GM12878 (cell line): ENCODE results near the gene IKZF1. TPM values are rescaled to one million over a fixed set of nuclear protein-coding genes. Genes with fewer than 3 reads are reported as not detected.

ENCODE experiments used
- ATAC-seq: fragments of 200-7000 bp; cut with Tn5 transposase; 3 replicates; pipeline ENCODE4 v1.9.1; 2020; ENCODE audit warnings: mild to moderate bottlenecking, moderate library complexity
- BruUV-seq: library from RNA; stranded (reverse); fragments of 400-500 nt; replicated peaks from 2 replicates; lab custom pipeline; 2021; lab: Mats Ljungman, UMichigan
- CTCF ChIA-PET: fragments of 300-600 bp; sonication (Branson Sonifier 250); formaldehyde crosslinking; extraction: SDS; loops from one replicate; lab custom pipeline; 2021; ENCODE audit warnings: inconsistent platforms; lab: Yijun Ruan, JAX
- POLR2A ChIA-PET: fragments of 350-600 bp; formaldehyde crosslinking; extraction: SDS; loops from one replicate; lab custom pipeline; 2021; ENCODE audit warnings: inconsistent platforms; lab: Charles Lee
- RAD21 ChIA-PET: fragments of 300-600 bp; sonication (Branson Sonifier 250); formaldehyde crosslinking; loops from one replicate; lab custom pipeline; 2023; ENCODE audit warnings: antibody characterized with exemption; ENCODE audit not compliant: unreplicated experiment; lab: Charles Lee
- SMC1A ChIA-PET: fragments of 300-600 bp; sonication (Branson Sonifier 250); formaldehyde crosslinking; loops from one replicate; lab custom pipeline; 2023; ENCODE audit not compliant: unreplicated experiment, uncharacterized antibody; lab: Charles Lee
- DNase-seq: peaks from one replicate; pipeline ENCODE4 v3.0.0-alpha.2; 2011; ENCODE audit warnings: low read depth, low spot score
- FAIRE-seq: peaks from 3 replicates; lab custom pipeline; 2011; peaks lifted over from hg19 to GRCh38; lab: Jason Lieb, UNC
- H2AFZ ChIP-seq: 2 replicates; pipeline ENCODE4 v1.6.0; 2011; ENCODE audit warnings: low read depth, low read length, control low read depth; ENCODE audit not compliant: control insufficient read depth
- H3K27ac ChIP-seq: 2 replicates; pipeline ENCODE4 v1.5.1; 2011; ENCODE audit warnings: control low read depth; ENCODE audit not compliant: control insufficient read depth, insufficient read depth
- H3K27me3 ChIP-seq, 2 experiments: replicated peaks in 1 of 2; 2 replicates each; pipeline versions ENCODE4 v1.6.0 to v1.6.1; 2011; ENCODE audit warnings: low read length in 1 of 2; ENCODE audit not compliant: control insufficient read depth in 2 of 2, insufficient read depth in 2 of 2
- H3K36me3 ChIP-seq, 2 experiments: 2 replicates each; pipeline ENCODE4 v1.5.1; 2011; ENCODE audit warnings: low read length in 1 of 2; ENCODE audit not compliant: control insufficient read depth in 2 of 2, insufficient read depth in 2 of 2
- H3K4me1 ChIP-seq: 2 replicates; pipeline ENCODE4 v1.6.1; 2011; ENCODE audit warnings: mild to moderate bottlenecking, low read length, moderate library complexity, mixed read lengths; ENCODE audit not compliant: control insufficient read depth, insufficient read depth
- H3K4me2 ChIP-seq: 2 replicates; pipeline ENCODE4 v1.6.0; 2011; ENCODE audit warnings: control low read depth; ENCODE audit not compliant: control insufficient read depth, insufficient read depth
- H3K4me3 ChIP-seq: fragments of 200-600 bp; sonication (generic); 2 replicates; pipeline ENCODE4 v1.5.1; 2016
- H3K79me2 ChIP-seq: 2 replicates; pipeline ENCODE4 v1.6.0; 2011; ENCODE audit warnings: low read length; ENCODE audit not compliant: control insufficient read depth, insufficient read depth
- H3K9ac ChIP-seq: 2 replicates; pipeline ENCODE4 v1.8.0; 2011; ENCODE audit warnings: low read length, control low read depth, mixed read lengths; ENCODE audit not compliant: control insufficient read depth, insufficient read depth
- H3K9me3 ChIP-seq: replicated peaks from 3 replicates; pipeline ENCODE4 v1.5.1; 2011; ENCODE audit warnings: mild to moderate bottlenecking, low read length; ENCODE audit not compliant: control insufficient read depth, insufficient read depth
- H4K20me1 ChIP-seq: 2 replicates; pipeline ENCODE4 v1.6.0; 2011; ENCODE audit not compliant: control insufficient read depth, insufficient read depth
- DPF2 ChIP-seq: fragments of 450-650 bp; IDR thresholded peaks from 2 replicates; pipeline ENCODE4 v1.6.1; 2017; ENCODE audit warnings: mild to moderate bottlenecking
- ELK1 ChIP-seq: IDR thresholded peaks from 2 replicates; pipeline ENCODE4 v1.6.1; 2012; ENCODE audit warnings: low read depth, low read length, improper control_type of control experiment
- ETV6 ChIP-seq, 2 experiments: fragments of 450-650 bp in 1 of 2; IDR thresholded peaks in 1 of 2; conservative IDR thresholded peaks in 1 of 2; 2 replicates each; pipeline ENCODE4 v1.6.1; 2014; ENCODE audit warnings: antibody characterized with exemption in 1 of 2, borderline replicate concordance in 1 of 2, low read depth in 1 of 2, mild to moderate bottlenecking in 1 of 2, moderate library complexity in 1 of 2
- HDAC6 ChIP-seq: fragments of 200-600 bp; sonication (generic); IDR thresholded peaks from one replicate; pipeline ENCODE4 v1.8.0; 2017; ENCODE audit warnings: antibody characterized with exemption; ENCODE audit not compliant: unreplicated experiment
- NR2F1 ChIP-seq: fragments of 450-650 bp; conservative IDR thresholded peaks from 2 replicates; pipeline ENCODE4 v1.6.1; 2017; ENCODE audit warnings: mild to moderate bottlenecking
- PAX5 ChIP-seq: IDR thresholded peaks from 2 replicates; pipeline ENCODE4 v1.6.1; 2011; ENCODE audit warnings: low read depth, low read length, borderline replicate concordance
- SMAD1 ChIP-seq: fragments of 450-650 bp; IDR thresholded peaks from 2 replicates; pipeline ENCODE4 v1.6.1; 2018; ENCODE audit warnings: mild to moderate bottlenecking, low read depth; ENCODE audit not compliant: partially characterized antibody
- SMAD5 ChIP-seq: IDR thresholded peaks from 2 replicates; pipeline ENCODE4 v1.6.1; 2016; ENCODE audit warnings: antibody characterized with exemption, low read depth
- SP1 ChIP-seq: IDR thresholded peaks from one replicate; pipeline ENCODE4 v1.6.1; 2011; ENCODE audit warnings: low read depth, low read length
- WRNIP1 ChIP-seq: IDR thresholded peaks from 2 replicates; pipeline ENCODE4 v1.6.1; 2011; ENCODE audit warnings: low read depth, low read length, improper control_type of control experiment, borderline replicate concordance
- ZNF24 ChIP-seq: fragments of 450-650 bp; IDR thresholded peaks from 2 replicates; pipeline ENCODE4 v1.6.1; 2017; ENCODE audit warnings: antibody characterized with exemption, mild to moderate bottlenecking
- WGBS: methylation state at CpG from one replicate; pipeline ENCODE4 v1.1.6; 2016; ENCODE audit warnings: low lambda C conversion rate; ENCODE audit not compliant: insufficient replicate concordance, insufficient coverage; ENCODE audit errors: missing lambda C conversion rate; 5-methylcytosine and 5-hydroxymethylcytosine counted together
- in situ Hi-C: fragments of 300-500 bp; cut with MboI; formaldehyde crosslinking; loops from 9 replicates; pipeline ENCODE4 v1.14.3; 2018; ENCODE audit warnings: mixed read lengths
- intact Hi-C: fragments of 100-400 bp; cut with micrococcal nuclease; formaldehyde crosslinking; loops from one replicate; pipeline ENCODE4 v1.14.2; 2022; ENCODE audit not compliant: unreplicated experiment
- polyA plus RNA-seq, 11 experiments: library from polyadenylated mRNA; depleted of rRNA in 4 of 11; unstranded in 6 of 11; stranded (reverse) in 5 of 11; fragments of >200 nt; fragmentation: Nextera tagmentation in 4 of 11; fragmentation: Illumina TruSeq in 1 of 11; extraction: Ambion mirVana in 4 of 11; extraction: Trizol in 1 of 11; gene quantifications; 1 replicate in 1 of 11; 2 replicates in 10 of 11; pipeline versions ENCODE4 v1.2.1 to v1.2.3, GENCODE V29; 2011 to 2016; ENCODE audit warnings: inconsistent platforms in 2 of 11, missing spikeins in 2 of 11, low read depth in 1 of 11
- total RNA-seq, 4 experiments: library from RNA; depleted of rRNA in 3 of 4; stranded (reverse); fragments of >200 nt in 3 of 4; fragmentation: Illumina TruSeq in 1 of 4; extraction: Trizol in 1 of 4; gene quantifications; 2 replicates each; pipeline versions ENCODE4 v1.2.1 to v1.2.3, GENCODE V29; 2013 to 2021
- TF ChIP-seq, protein P1 (sequence below): fragments of 450-650 bp; formaldehyde crosslinking; IDR thresholded peaks from 2 replicates; pipeline ENCODE4 v1.4.0; 2022; ENCODE audit warnings: mild to moderate bottlenecking, moderate library complexity

The IKZF1 gene
- total and polyA plus RNA-seq, 10 of the 15 experiments (the other 5 are each of a cell fraction or from before 2014, with no cell fraction given), result 27.2 to 125 (median 71.6) TPM

DNA sequence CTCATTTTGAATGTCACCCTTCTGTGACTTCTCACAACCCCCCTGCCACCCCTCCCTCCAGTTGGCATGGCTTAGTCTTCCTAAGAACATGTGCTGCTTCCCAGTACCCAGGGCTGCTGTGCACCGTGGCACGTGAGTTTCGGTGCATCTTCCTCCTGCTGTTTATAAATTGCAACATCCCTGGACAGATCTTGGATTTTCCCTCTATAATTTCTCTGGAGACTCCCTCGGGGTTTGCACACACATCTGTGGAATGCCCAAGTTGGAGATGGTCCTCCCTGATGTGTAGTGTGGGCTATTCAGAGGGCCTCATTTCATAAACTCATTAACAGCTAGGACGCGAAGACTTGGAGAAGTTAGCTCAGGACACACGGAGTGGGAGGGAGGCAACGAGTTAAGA, 52.9 kb downstream of the IKZF1 start:
- DNase-seq, result no peak
- ChIA-PET POLR2A (no interaction called here), RAD21 (interaction anchor here (1.0 to 1.3 kb wide), 2 partner anchors 11 to 47 kb away, joined by 3 to 5 read pairs; no protein-coding TSS in a partner anchor), CTCF (interaction anchor here (0.6 to 1.2 kb wide), 2 partner anchors 8 to 45 kb away, joined by 3 read pairs; no protein-coding TSS in a partner anchor), SMC1A (interaction anchor here (1.2 to 1.4 kb wide), 2 partner anchors 11 to 70 kb away, joined by 3 read pairs; no protein-coding TSS in a partner anchor)
- Histone ChIP-seq H3K27ac (no peak overlapping the region), H4K20me1 (no peaks in the 10 kb centered on the region), H3K4me2 (no peak overlapping the region), H3K9ac (no peak overlapping the region), H3K36me3 (peaks cover 5 to 30% of the 10 kb centered on the region in 2 experiments), H3K27me3 (no peaks in the 10 kb centered on the region), H3K4me3 (no peak overlapping the region), H2AFZ (no peak overlapping the region), H3K79me2 (peaks cover 9% of the 10 kb centered on the region), H3K9me3 (no peaks in the 10 kb centered on the region; the same call in 2 of the 3 replicates), H3K4me1 (peaks cover 9% of the 10 kb centered on the region)
- no peak for FAIRE-seq
- no peak for TF ChIP-seq NR2F1
- TF ChIP-seq ZNF24, result no peak
- no peak for TF ChIP-seq SP1
- no peak for TF ChIP-seq WRNIP1
- no peak for ATAC-seq
- intact Hi-C loops, result no loop called here
- in situ Hi-C loops, result no loop called here
- no TSS peak for BruUV-seq
- 67% methylated on average over 8 of the region's 8 CpGs for WGBS

DNA sequence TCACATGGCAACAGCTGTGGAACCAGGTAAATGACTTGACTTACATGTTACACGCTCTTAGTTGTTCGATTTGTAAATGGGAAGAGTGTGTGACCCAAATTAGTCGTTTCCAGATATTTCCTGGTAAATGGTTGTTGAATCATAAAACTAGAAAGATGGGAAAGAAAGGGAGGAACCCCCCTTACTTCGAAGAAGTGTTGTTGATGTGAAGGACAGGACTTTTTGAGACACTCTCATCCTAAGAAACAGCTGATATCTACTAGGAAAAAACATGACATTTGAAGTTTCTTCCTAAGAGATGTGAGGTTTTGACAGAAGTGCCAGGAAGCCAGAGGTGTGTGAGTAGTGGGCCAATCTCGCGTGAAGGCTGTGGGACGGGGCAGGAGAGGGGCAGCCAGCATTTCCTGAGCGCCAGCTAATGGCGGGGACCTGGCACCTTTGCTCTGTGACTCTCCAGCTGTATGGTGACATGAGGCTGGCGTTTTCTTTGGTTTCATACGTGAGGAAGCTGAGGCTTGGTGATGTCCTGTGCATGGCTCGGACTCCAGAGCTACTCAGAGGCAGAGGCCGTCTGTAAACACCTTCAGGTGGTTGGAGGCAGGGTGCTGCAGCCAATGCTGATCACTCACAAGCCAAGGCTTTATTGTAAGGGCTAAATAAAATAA, 53.7 kb downstream of the IKZF1 start:
- no peak overlapping the region for H3K4me2 ChIP-seq
- ChIA-PET CTCF (interaction anchor here (0.6 to 1.4 kb wide), 3 partner anchors 9 to 46 kb away, joined by 3 to 4 read pairs (median 3); no protein-coding TSS in a partner anchor), SMC1A (interaction anchor here (0.8 to 1.9 kb wide), 5 partner anchors 9 to 84 kb away, joined by 3 to 4 read pairs (median 3); no protein-coding TSS in a partner anchor), RAD21 (interaction anchor here (1.0 to 1.3 kb wide), 3 partner anchors 10 to 47 kb away, joined by 3 to 5 read pairs (median 3); no protein-coding TSS in a partner anchor), POLR2A (no interaction called here)
- no peak overlapping the region for H3K27ac ChIP-seq
- BruUV-seq, result no TSS peak
- WGBS, result 67% methylated on average over 13 of the region's 13 CpGs
- no peak for ATAC-seq
- no peak overlapping the region for H3K9ac ChIP-seq
- H3K4me3 ChIP-seq, result no peak overlapping the region
- peaks cover 3% of the 10 kb centered on the region for H3K4me1 ChIP-seq
- H3K27me3 ChIP-seq, result no peaks in the 10 kb centered on the region
- peaks cover 5 to 31% of the 10 kb centered on the region in 2 experiments for H3K36me3 ChIP-seq
- DNase-seq, result no peak
- in situ Hi-C loops (no loop called here), intact Hi-C loops (no loop called here)
- FAIRE-seq, result peak; percentile 18
- no peaks in the 10 kb centered on the region for H4K20me1 ChIP-seq
- no peaks in the 10 kb centered on the region; the same call in 2 of the 3 replicates for H3K9me3 ChIP-seq
- H3K79me2 ChIP-seq, result peaks cover 3% of the 10 kb centered on the region
- no peak overlapping the region for H2AFZ ChIP-seq
- TF ChIP-seq HDAC6, result no peak
- TF ChIP-seq DPF2, result no peak
- TF ChIP-seq PAX5, result no peak
- TF ChIP-seq SP1, result no peak
- no peak for TF ChIP-seq SMAD1
- TF ChIP-seq ETV6 (conservative IDR thresholded peaks at IDR 0.05 in 1 of 2, IDR thresholded peaks at IDR 0.05 in 1 of 2; ENCODE audit: borderline replicate concordance in 1 of 2, low read depth in 1 of 2), result no peak
- TF ChIP-seq SMAD5, result no peak
- TF ChIP-seq, protein P1, sequence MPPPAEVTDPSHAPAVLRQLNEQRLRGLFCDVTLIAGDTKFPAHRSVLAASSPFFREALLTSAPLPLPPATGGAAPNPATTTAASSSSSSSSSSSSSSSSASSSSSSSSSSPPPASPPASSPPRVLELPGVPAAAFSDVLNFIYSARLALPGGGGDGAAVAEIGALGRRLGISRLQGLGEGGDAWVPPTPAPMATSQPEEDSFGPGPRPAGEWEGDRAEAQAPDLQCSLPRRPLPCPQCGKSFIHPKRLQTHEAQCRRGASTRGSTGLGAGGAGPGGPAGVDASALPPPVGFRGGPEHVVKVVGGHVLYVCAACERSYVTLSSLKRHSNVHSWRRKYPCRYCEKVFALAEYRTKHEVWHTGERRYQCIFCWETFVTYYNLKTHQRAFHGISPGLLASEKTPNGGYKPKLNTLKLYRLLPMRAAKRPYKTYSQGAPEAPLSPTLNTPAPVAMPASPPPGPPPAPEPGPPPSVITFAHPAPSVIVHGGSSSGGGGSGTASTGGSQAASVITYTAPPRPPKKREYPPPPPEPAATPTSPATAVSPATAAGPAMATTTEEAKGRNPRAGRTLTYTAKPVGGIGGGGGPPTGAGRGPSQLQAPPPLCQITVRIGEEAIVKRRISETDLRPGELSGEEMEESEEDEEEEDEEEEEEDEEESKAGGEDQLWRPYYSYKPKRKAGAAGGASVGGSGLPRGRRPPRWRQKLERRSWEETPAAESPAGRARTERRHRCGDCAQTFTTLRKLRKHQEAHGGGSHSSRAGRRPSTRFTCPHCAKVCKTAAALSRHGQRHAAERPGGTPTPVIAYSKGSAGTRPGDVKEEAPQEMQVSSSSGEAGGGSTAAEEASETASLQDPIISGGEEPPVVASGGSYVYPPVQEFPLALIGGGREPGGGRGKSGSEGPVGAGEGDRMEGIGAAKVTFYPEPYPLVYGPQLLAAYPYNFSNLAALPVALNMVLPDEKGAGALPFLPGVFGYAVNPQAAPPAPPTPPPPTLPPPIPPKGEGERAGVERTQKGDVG (CRISPR knock-in tag), result no peak
- TF ChIP-seq ELK1, result no peak
